SK-N-MC (cell line): Measurements from ENCODE around the gene MED27.

ENCODE experiments used
- DNase-seq: peaks from one replicate; pipeline ENCODE4 v3.0.0-alpha.2; 2011; ENCODE audit warnings: low read depth, low spot score
- H3K27ac ChIP-seq: fragments of 200-600 bp; sonication (generic); 2 replicates; pipeline ENCODE4 v1.5.1; 2016; ENCODE audit warnings: mixed run types
- H3K36me3 ChIP-seq: fragments of 200-600 bp; sonication (generic); 2 replicates; pipeline ENCODE4 v1.6.1; 2017; ENCODE audit warnings: antibody characterized with exemption, low read length, mixed read lengths; ENCODE audit not compliant: insufficient read depth
- H3K4me3 ChIP-seq: fragments of 200-600 bp; sonication (generic); 2 replicates; pipeline ENCODE4 v1.5.1; 2016
- H3K9ac ChIP-seq: fragments of 200-600 bp; sonication (generic); 2 replicates; pipeline ENCODE4 v1.8.0; 2017; ENCODE audit warnings: mixed run types, mixed read lengths; ENCODE audit not compliant: insufficient read length
- H3K9me3 ChIP-seq: fragments of 200-600 bp; sonication (generic); 2 replicates; pipeline ENCODE4 v1.6.1; 2017; ENCODE audit warnings: low read depth, mild to moderate bottlenecking, antibody characterized with exemption, low read length, moderate library complexity, mixed read lengths
- EZH2 ChIP-seq: fragments of 200-600 bp; sonication (generic); IDR thresholded peaks from one replicate; pipeline ENCODE4 v1.6.1; 2017; ENCODE audit warnings: antibody characterized with exemption
- FOXP2 ChIP-seq: optimal IDR thresholded peaks from 2 replicates; pipeline ENCODE3; 2011; ENCODE audit warnings: mild to moderate bottlenecking, moderate library complexity; ENCODE audit not compliant: insufficient read depth; ENCODE audit errors: extremely low read length, control extremely low read depth
- POLR2AphosphoS5 ChIP-seq: IDR thresholded peaks from 2 replicates; pipeline ENCODE4 v1.6.1; 2012; ENCODE audit warnings: mild to moderate bottlenecking, low read depth, low read length, borderline replicate concordance

Gene MED27

GRCh38 chr9:131814707-131815106 lies 265.0 kb downstream of the MED27 start:
- H3K27ac ChIP-seq: no peak overlapping the region
- H3K4me3 ChIP-seq: no peak overlapping the region
- TF ChIP-seq POLR2AphosphoS5: no peak
- TF ChIP-seq FOXP2: no peak
- no peak for DNase-seq
- H3K9me3 ChIP-seq: no peaks in the 10 kb centered on the region
- H3K36me3 ChIP-seq: no peaks in the 10 kb centered on the region
- no peak overlapping the region for H3K9ac ChIP-seq

DNA sequence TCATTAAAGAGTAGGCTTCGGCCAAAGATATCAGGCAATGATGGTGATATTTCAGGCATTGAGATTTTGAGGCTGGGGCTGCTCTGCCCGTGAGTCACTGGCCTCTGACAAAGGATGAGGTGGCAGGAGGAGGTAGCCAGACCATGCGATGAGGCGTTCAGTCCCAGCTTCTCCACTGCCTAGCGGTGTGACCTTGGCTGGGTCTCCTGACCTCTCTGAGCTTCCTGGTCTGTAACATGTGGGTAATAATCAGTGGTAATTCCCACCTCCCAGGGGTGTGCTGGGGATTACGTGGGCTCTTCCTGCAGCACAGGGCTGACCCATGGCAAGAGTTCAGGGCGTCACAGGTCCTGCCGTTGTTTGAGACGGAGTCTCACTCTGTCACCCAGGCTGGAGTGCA lies 266.6 kb downstream of the MED27 start:
- Histone ChIP-seq H3K27ac (no peak overlapping the region), H3K9ac (no peak overlapping the region), H3K36me3 (no peaks in the 10 kb centered on the region), H3K9me3 (no peaks in the 10 kb centered on the region), H3K4me3 (no peak overlapping the region)
- no peak for TF ChIP-seq EZH2
- TF ChIP-seq POLR2AphosphoS5: no peak
- TF ChIP-seq FOXP2: no peak
- DNase-seq: no peak

GRCh38 chr9:131812116-131812790 lies 267.4 kb downstream of the MED27 start:
- H3K36me3 ChIP-seq: no peaks in the 10 kb centered on the region
- no peaks in the 10 kb centered on the region for H3K9me3 ChIP-seq
- no peak overlapping the region for H3K27ac ChIP-seq
- TF ChIP-seq FOXP2 (no peak), EZH2 (no peak), POLR2AphosphoS5 (no peak)
- no peak overlapping the region for H3K4me3 ChIP-seq
- DNase-seq: no peak
- H3K9ac ChIP-seq: no peak overlapping the region

DNA sequence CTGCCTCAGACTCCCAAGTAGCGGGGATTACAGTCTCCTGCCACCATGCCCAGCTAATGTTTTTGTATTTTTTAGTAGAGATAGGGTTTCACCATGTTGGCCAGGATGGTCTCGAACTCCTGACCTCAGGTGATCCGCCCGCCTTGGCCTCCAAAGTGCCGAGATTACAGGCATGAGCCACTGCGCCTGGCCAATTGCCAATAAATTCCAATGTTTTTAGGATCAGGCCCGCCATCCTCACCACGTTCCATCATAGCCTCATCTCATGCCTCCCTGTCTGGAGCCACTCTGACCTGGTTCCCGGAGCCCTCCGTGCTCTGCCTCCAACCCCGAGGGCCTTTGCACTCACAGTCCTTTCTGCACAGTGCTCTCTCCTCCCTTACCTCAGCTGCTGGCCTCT lies 268.3 kb downstream of the MED27 start:
- H3K9me3 ChIP-seq: no peaks in the 10 kb centered on the region
- H3K4me3 ChIP-seq: no peak overlapping the region
- no peak overlapping the region for H3K9ac ChIP-seq
- no peak for DNase-seq
- H3K27ac ChIP-seq: no peak overlapping the region
- no peaks in the 10 kb centered on the region for H3K36me3 ChIP-seq
- no peak for TF ChIP-seq FOXP2
- no peak for TF ChIP-seq POLR2AphosphoS5
- no peak for TF ChIP-seq EZH2

DNA sequence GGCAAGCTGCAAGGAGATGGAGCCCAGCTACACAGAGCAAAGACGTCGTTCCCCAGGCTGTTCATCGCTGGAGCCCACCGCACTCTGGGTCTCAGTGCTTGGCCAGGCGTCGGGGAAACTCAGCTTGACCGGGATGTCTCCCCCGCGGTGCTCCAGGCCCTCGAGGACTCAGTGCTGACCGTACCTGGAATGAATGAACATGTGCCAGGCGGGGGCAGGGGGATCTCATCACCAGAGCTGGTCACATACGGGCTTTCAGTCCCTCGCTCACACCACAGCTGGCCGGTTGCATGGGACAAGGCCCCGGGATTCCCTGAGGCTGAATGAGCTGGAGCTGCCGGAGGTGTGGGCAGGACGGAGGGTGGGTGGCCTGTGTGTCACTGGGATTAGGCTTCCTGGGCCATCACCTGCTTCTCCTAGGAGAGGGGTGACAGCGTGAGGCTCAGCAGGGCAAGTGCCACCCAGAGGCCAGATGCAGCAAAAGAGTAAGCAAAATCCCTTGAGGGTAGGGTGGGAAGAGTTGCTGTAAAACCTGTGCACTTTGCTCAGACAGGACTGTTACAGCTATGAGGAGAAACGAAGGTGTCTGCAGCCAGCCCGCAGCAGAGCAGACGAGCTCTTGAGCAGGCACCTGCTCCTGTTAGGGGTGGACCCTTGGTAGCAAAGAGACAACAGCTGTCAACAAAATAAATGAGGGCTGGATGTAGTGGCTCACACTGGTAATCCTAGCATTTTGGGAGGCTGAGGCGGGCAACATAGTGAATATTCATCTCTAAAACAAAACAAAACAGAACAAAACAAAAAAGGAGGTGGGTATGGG lies 269.1 kb downstream of the MED27 start:
- no peak for DNase-seq
- TF ChIP-seq FOXP2: no peak
- TF ChIP-seq POLR2AphosphoS5: no peak
- no peak for TF ChIP-seq EZH2
- Histone ChIP-seq H3K9me3 (no peaks in the 10 kb centered on the region), H3K4me3 (no peak overlapping the region), H3K9ac (no peak overlapping the region), H3K27ac (no peak overlapping the region), H3K36me3 (no peaks in the 10 kb centered on the region)
